GM12875 (cell line): Measurements from ENCODE around the gene INHBA.

Source experiments
- H3K4me3 ChIP-seq: one replicate; pipeline ENCODE4 v1.5.1; 2011; ENCODE audit warnings: low read depth, low read length, control low read depth
- CTCF ChIP-seq: IDR thresholded peaks from 2 replicates; pipeline ENCODE4 v1.5.1; 2011; ENCODE audit warnings: low read depth, mild to moderate bottlenecking, control low read depth, inconsistent platforms, low read length, moderate library complexity, borderline replicate concordance; ENCODE audit not compliant: insufficient read depth

The INHBA gene

GRCh38 chr7:41731493-41732435 lies 28.9 kb upstream of the INHBA start:
- no peak for TF ChIP-seq CTCF
- no peak overlapping the region for H3K4me3 ChIP-seq

GRCh38 chr7:41730668-41731067 lies 27.8 kb upstream of the INHBA start:
- TF ChIP-seq CTCF: no peak

GRCh38 chr7:41730161-41730560 lies 27.3 kb upstream of the INHBA start:
- TF ChIP-seq CTCF: no peak
- H3K4me3 ChIP-seq: no peak overlapping the region

More at GRCh38 chr7:41730668-41731067, 27.8 kb upstream of the INHBA start:
- H3K4me3 ChIP-seq: no peak overlapping the region

GRCh38 chr7:41729059-41729458 lies 26.2 kb upstream of the INHBA start:
- TF ChIP-seq CTCF: no peak
- H3K4me3 ChIP-seq: no peak overlapping the region

GRCh38 chr7:41725013-41725412 lies 22.1 kb upstream of the INHBA start:
- TF ChIP-seq CTCF: no peak
- no peak overlapping the region for H3K4me3 ChIP-seq

GRCh38 chr7:41720886-41721285 lies 18.0 kb upstream of the INHBA start:
- no peak overlapping the region for H3K4me3 ChIP-seq
- TF ChIP-seq CTCF: no peak

- TF ChIP-seq CTCF: no peak
Observed at GRCh38 chr7:41720046-41720445, 17.2 kb upstream of the INHBA start.

More at GRCh38 chr7:41720046-41720445, 17.2 kb upstream of the INHBA start:
- no peak overlapping the region for H3K4me3 ChIP-seq
